ENCODE results near the gene SSR4. TPM values are rescaled to one million over a fixed set of nuclear protein-coding genes. Genes with fewer than 3 reads are reported as not detected.

SSR4 gene
- polyA plus RNA-seq, 1 donor (not counting 4 experiments of a cell fraction or from before 2014, with no cell fraction given), result 187 TPM

DNA sequence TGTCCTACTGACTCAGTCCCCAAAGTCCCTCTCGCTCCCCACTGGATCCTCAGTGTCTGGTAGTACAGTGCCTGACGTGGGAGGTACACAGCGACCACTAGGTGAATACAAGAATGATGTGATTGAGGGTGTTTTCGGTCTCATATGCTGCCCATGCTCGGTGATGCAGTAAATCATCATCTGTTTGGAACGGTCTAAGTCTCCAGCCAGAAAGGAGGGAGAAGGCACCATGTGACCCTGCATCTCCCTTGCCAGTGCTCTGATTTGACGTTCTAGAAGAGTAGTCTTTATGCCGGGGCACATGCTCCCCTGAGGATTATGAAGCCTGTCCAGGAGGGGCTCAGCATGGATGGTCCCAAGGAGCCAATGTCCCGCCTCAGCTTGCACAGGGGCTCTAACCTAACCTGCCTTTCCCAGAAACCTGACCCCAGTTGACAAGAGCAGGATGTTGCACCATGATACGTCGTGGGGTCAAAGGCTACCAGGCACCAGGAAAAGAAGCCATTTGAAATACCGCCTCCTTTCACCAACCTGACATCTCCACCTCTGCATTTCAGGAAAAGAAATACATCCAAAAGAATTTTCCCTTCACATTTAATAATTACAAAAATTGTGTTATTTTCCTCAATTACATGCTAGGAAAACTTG lies 44.2 kb upstream of the SSR4 start:
- H3K27ac ChIP-seq (ENCODE audit: control insufficient read depth, insufficient read depth, low read length), result no peak overlapping the region
- no peaks in the 10 kb centered on the region for H4K20me1 ChIP-seq (ENCODE audit: control insufficient read depth, extremely low read depth, insufficient read depth, low read length)
- H3K9ac ChIP-seq (ENCODE audit: control insufficient read depth, extremely low read depth, insufficient read depth, low read length), result no peak overlapping the region
- H2AFZ ChIP-seq (ENCODE audit: control insufficient read depth, low read length), result no peak overlapping the region
- TF ChIP-seq EZH2 (IDR thresholded peaks at IDR 0.05; ENCODE audit: low read length) (no peak), CTCF (optimal IDR thresholded peaks at IDR 0.05 in 1 of 3, IDR thresholded peaks at IDR 0.05 in 1 of 3, conservative IDR thresholded peaks at IDR 0.05 in 1 of 3; ENCODE audit: extremely low read depth in 1 of 3, insufficient read depth in 2 of 3, low read length in 3 of 3) (no peak)
- H3K4me3 ChIP-seq (ENCODE audit: control insufficient read depth in 2 of 3, extremely low read depth in 1 of 3, insufficient read depth in 2 of 3, low read depth in 1 of 3, low read length in 3 of 3), result no peak overlapping the region
- no peaks in the 10 kb centered on the region for H3K4me1 ChIP-seq (ENCODE audit: control insufficient read depth, extremely low read depth, insufficient read depth, low read length)
- DNase-seq (ENCODE audit: low read depth, low spot score) (no peak), FAIRE-seq (no peak)
- no peaks in the 10 kb centered on the region for H3K9me3 ChIP-seq (ENCODE audit: control insufficient read depth, low read depth, low read length)
- no peaks in the 10 kb centered on the region for H3K9me1 ChIP-seq (ENCODE audit: control insufficient read depth, extremely low read depth, insufficient read depth, low read length)
- dilution Hi-C loops (cut with MboI; ENCODE audit: extremely low pct_ligation_motif_present, low sequenced_read_pairs), result no loop called here
- H3K27me3 ChIP-seq (ENCODE audit: control insufficient read depth, extremely low read depth, insufficient read depth, low read length), result no peaks in the 10 kb centered on the region
- H3K36me3 ChIP-seq (ENCODE audit: control insufficient read depth in 2 of 2, extremely low read depth in 1 of 2, insufficient read depth in 2 of 2, low read length in 2 of 2), result no peaks in the 10 kb centered on the region
- no peaks in the 10 kb centered on the region for H3K79me2 ChIP-seq (ENCODE audit: control insufficient read depth, insufficient read depth, low read length)
- H3K4me2 ChIP-seq (ENCODE audit: control insufficient read depth, extremely low read depth, insufficient read depth, low read depth, low read length), result no peak overlapping the region

- H3K27ac ChIP-seq (ENCODE audit: control insufficient read depth, insufficient read depth, low read length), result no peak overlapping the region
- H2AFZ ChIP-seq (ENCODE audit: control insufficient read depth, low read length), result no peak overlapping the region
- no peaks in the 10 kb centered on the region for H3K9me3 ChIP-seq (ENCODE audit: control insufficient read depth, low read depth, low read length)
- H3K4me2 ChIP-seq (ENCODE audit: control insufficient read depth, extremely low read depth, insufficient read depth, low read depth, low read length), result no peak overlapping the region
- H4K20me1 ChIP-seq (ENCODE audit: control insufficient read depth, extremely low read depth, insufficient read depth, low read length), result no peaks in the 10 kb centered on the region
- no peak overlapping the region for H3K4me3 ChIP-seq (ENCODE audit: control insufficient read depth in 2 of 3, extremely low read depth in 1 of 3, insufficient read depth in 2 of 3, low read depth in 1 of 3, low read length in 3 of 3)
- no peaks in the 10 kb centered on the region for H3K4me1 ChIP-seq (ENCODE audit: control insufficient read depth, extremely low read depth, insufficient read depth, low read length)
- no peaks in the 10 kb centered on the region for H3K27me3 ChIP-seq (ENCODE audit: control insufficient read depth, extremely low read depth, insufficient read depth, low read length)
- no peak for TF ChIP-seq EZH2 (IDR thresholded peaks at IDR 0.05; ENCODE audit: low read length)
- no peak for TF ChIP-seq CTCF (optimal IDR thresholded peaks at IDR 0.05 in 1 of 3, IDR thresholded peaks at IDR 0.05 in 1 of 3, conservative IDR thresholded peaks at IDR 0.05 in 1 of 3; ENCODE audit: extremely low read depth in 1 of 3, insufficient read depth in 2 of 3, low read length in 3 of 3)
- dilution Hi-C loops (cut with MboI; ENCODE audit: extremely low pct_ligation_motif_present, low sequenced_read_pairs), result no loop called here
- no peak for DNase-seq (ENCODE audit: low read depth, low spot score)
- FAIRE-seq, result no peak
- no peaks in the 10 kb centered on the region for H3K36me3 ChIP-seq (ENCODE audit: control insufficient read depth in 2 of 2, extremely low read depth in 1 of 2, insufficient read depth in 2 of 2, low read length in 2 of 2)
- H3K9me1 ChIP-seq (ENCODE audit: control insufficient read depth, extremely low read depth, insufficient read depth, low read length), result no peaks in the 10 kb centered on the region
- H3K79me2 ChIP-seq (ENCODE audit: control insufficient read depth, insufficient read depth, low read length), result no peaks in the 10 kb centered on the region
- no peak overlapping the region for H3K9ac ChIP-seq (ENCODE audit: control insufficient read depth, extremely low read depth, insufficient read depth, low read length)
Measured at GRCh38 chrX:153755136-153755535, 39.3 kb upstream of the SSR4 start.
